A549 (cell line): ENCODE results near the gene MPZL2.

Experiments used
- CEBPB ChIP-seq, 2 experiments: fragments of >200 bp in 1 of 2; sonication (Bioruptor Twin) in 1 of 2; formaldehyde crosslinking in 1 of 2; IDR thresholded peaks; 2 replicates each; pipeline ENCODE4 v1.6.1; 2012 to 2016
- CTCF ChIP-seq: fragments of >200 bp; sonication (Bioruptor Twin); formaldehyde crosslinking; IDR thresholded peaks from 3 replicates; pipeline ENCODE4 v1.5.1; 2016
- FOXS1 ChIP-seq: fragments of 250-450 bp; sonication (Bioruptor Pico); IDR thresholded peaks from 2 replicates; pipeline ENCODE4 v1.5.0; 2020; ENCODE audit warnings: mild to moderate bottlenecking, moderate library complexity
- HOXA7 ChIP-seq: fragments of 250-450 bp; sonication (Bioruptor Pico); IDR thresholded peaks from 2 replicates; pipeline ENCODE4 v1.5.0; 2020; ENCODE audit warnings: mild to moderate bottlenecking, moderate library complexity
- JUN ChIP-seq, 2 experiments: fragments of >200 bp; sonication (Bioruptor Twin); formaldehyde crosslinking; IDR thresholded peaks; 2 replicates in 1 of 2; 3 replicates in 1 of 2; pipeline ENCODE4 v1.6.1; 2016 to 2017
- NR3C1 ChIP-seq: fragments of >200 bp; sonication (Bioruptor Twin); formaldehyde crosslinking; IDR thresholded peaks from 3 replicates; pipeline ENCODE4 v1.6.1; 2017
- POLR2A ChIP-seq: IDR thresholded peaks from 2 replicates; pipeline ENCODE4 v1.6.1; 2012; ENCODE audit warnings: mild to moderate bottlenecking, low read length
- REST ChIP-seq: fragments of 200-600 bp; sonication (generic); IDR thresholded peaks from 2 replicates; pipeline ENCODE4 v1.6.1; 2016; ENCODE audit warnings: antibody characterized with exemption, mild to moderate bottlenecking, moderate library complexity
- RFX5 ChIP-seq: fragments of 450-650 bp; IDR thresholded peaks from 2 replicates; pipeline ENCODE4 v1.7.1; 2014; ENCODE audit warnings: antibody characterized with exemption, mild to moderate bottlenecking, moderate library complexity
- TFCP2L1 ChIP-seq: fragments of 250-450 bp; sonication (Bioruptor Pico); IDR thresholded peaks from 2 replicates; pipeline ENCODE4 v1.5.0; 2021; ENCODE audit warnings: mild to moderate bottlenecking
- TP53 ChIP-seq: fragments of 250-450 bp; sonication (Bioruptor Pico); IDR thresholded peaks from 2 replicates; pipeline ENCODE4 v1.5.0; 2021; ENCODE audit warnings: mild to moderate bottlenecking, moderate library complexity
- USF2 ChIP-seq: fragments of 450-650 bp; IDR thresholded peaks from 2 replicates; pipeline ENCODE4 v1.6.1; 2014; ENCODE audit warnings: antibody characterized with exemption
- ZSCAN20 ChIP-seq: fragments of 250-450 bp; sonication (Bioruptor Pico); IDR thresholded peaks from 2 replicates; pipeline ENCODE4 v1.8.0; 2022; ENCODE audit warnings: mild to moderate bottlenecking, moderate library complexity

GRCh38 chr11:118207079-118207478 is 57.0 kb downstream of the MPZL2 start:
- TF ChIP-seq TFCP2L1 (CRISPR knock-in tag) (no peak), NR3C1 (no peak), POLR2A (no peak), JUN (IDR thresholded peaks at IDR 0.05) (no peak), USF2 (no peak), REST (no peak), TP53 (CRISPR knock-in tag) (no peak), CTCF (no peak), ZSCAN20 (no peak), RFX5 (no peak), FOXS1 (no peak), CEBPB (IDR thresholded peaks at IDR 0.05) (no peak), HOXA7 (CRISPR knock-in tag) (no peak)
